ENCODE data around the gene TBX2.
"Not testable (repeated sequence)": the region's sequence is repeated elsewhere in the genome, so short reads cannot be mapped to it uniquely, and the experiment has no call there.

Gene TBX2

GRCh38 chr17:61415374-61416210 lies 15.9 kb downstream of the TBX2 start:
- no peak for DNase-seq

GRCh38 chr17:61416211-61416539 lies 16.5 kb downstream of the TBX2 start:
- no peak for DNase-seq

- peak; percentile 64 for DNase-seq
Observed at GRCh38 chr17:61416540-61417363, 17.1 kb downstream of the TBX2 start.

GRCh38 chr17:61418449-61418848 lies 18.8 kb downstream of the TBX2 start:
- DNase-seq, result no peak

GRCh38 chr17:61419496-61420046 lies 19.9 kb downstream of the TBX2 start:
- DNase-seq, result no peak

- DNase-seq, result no peak
Observed at GRCh38 chr17:61420052-61420451, 20.4 kb downstream of the TBX2 start.

GRCh38 chr17:61420745-61421398 lies 21.2 kb downstream of the TBX2 start:
- DNase-seq, result no peak

- DNase-seq, result no peak
Observed at GRCh38 chr17:61421460-61421859, 21.8 kb downstream of the TBX2 start.

GRCh38 chr17:61422116-61422799 lies 22.6 kb downstream of the TBX2 start:
- no peak for DNase-seq

GRCh38 chr17:61422869-61423268 lies 23.2 kb downstream of the TBX2 start:
- DNase-seq, result no peak

GRCh38 chr17:61423967-61424649 lies 24.5 kb downstream of the TBX2 start:
- DNase-seq, result no peak

GRCh38 chr17:61425682-61426481 lies 26.2 kb downstream of the TBX2 start:
- no peak for DNase-seq

GRCh38 chr17:61426482-61427304 lies 27.1 kb downstream of the TBX2 start:
- no peak for DNase-seq

- DNase-seq, result no peak
Observed at GRCh38 chr17:61427567-61427966, 27.9 kb downstream of the TBX2 start.

- DNase-seq, result no peak
Observed at GRCh38 chr17:61429274-61429673, 29.6 kb downstream of the TBX2 start.

- not testable (repeated sequence) for DNase-seq
Observed at GRCh38 chr17:61429831-61430230, 30.2 kb downstream of the TBX2 start.

- no peak for DNase-seq
Observed at GRCh38 chr17:61431594-61432311, 32.1 kb downstream of the TBX2 start.

GRCh38 chr17:61436273-61436672 lies 36.6 kb downstream of the TBX2 start:
- no peak for DNase-seq

- no peak for DNase-seq
Observed at GRCh38 chr17:61436995-61437704, 37.5 kb downstream of the TBX2 start.

Measured in stimulated activated CD4-positive, alpha-beta T cell treated with anti-CD3 and anti-CD28 coated beads, Interleukin-1b, Interleukin-23, amount 100 ng/mL, for 48 hours (primary cell).